Cardiac muscle cell (in vitro differentiated cells and primary cell): ENCODE measurements around the gene PRRG2. TPM values are rescaled to one million over a fixed set of nuclear protein-coding genes. Genes with fewer than 3 reads are reported as not detected.
A peak's percentile ranks its signal among the peaks of the same experiment; 100 is the strongest.

Experiments
- DNase-seq, 2 donors: peaks; one replicate each; pipeline versions ENCODE4 v3.0.0 to v3.0.0-alpha.2; 2010 to 2017; ENCODE audit warnings: low read depth in 1 of 2, low spot score in 1 of 2
- H3K27ac ChIP-seq: fragments of 200-600 bp; sonication (generic); 2 replicates; pipeline ENCODE4 v1.5.1; 2016
- H3K27me3 ChIP-seq: fragments of 200-600 bp; sonication (generic); 2 replicates; pipeline ENCODE4 v1.6.0; 2016; ENCODE audit warnings: control low read depth
- H3K36me3 ChIP-seq: fragments of 200-600 bp; sonication (generic); 2 replicates; pipeline ENCODE4 v1.5.1; 2016; ENCODE audit warnings: control low read depth
- H3K4me1 ChIP-seq: fragments of 200-600 bp; sonication (generic); 2 replicates; pipeline ENCODE4 v1.8.1; 2017; ENCODE audit warnings: low read depth, mild to moderate bottlenecking, mixed run types
- H3K4me3 ChIP-seq: fragments of 200-600 bp; sonication (generic); 2 replicates; pipeline ENCODE4 v1.5.1; 2016; ENCODE audit warnings: mild to moderate bottlenecking
- H3K9me3 ChIP-seq: fragments of 200-600 bp; sonication (generic); 2 replicates; pipeline ENCODE4 v1.5.1; 2017; ENCODE audit warnings: low read depth, mild to moderate bottlenecking, control low read depth
- CTCF ChIP-seq: IDR thresholded peaks from 2 replicates; pipeline ENCODE4 v1.5.1; 2012; ENCODE audit warnings: low read depth, mild to moderate bottlenecking, low read length
- polyA plus RNA-seq: library from polyadenylated mRNA; unstranded; fragments of >200 nt; fragmentation: Nextera tagmentation; extraction: Ambion mirVana; gene quantifications from 2 replicates; pipeline ENCODE4 v1.2.1, GENCODE V29; 2016
- total RNA-seq: library from RNA; depleted of rRNA; stranded (reverse); fragments of >200 nt; gene quantifications from 2 replicates; pipeline ENCODE4 v1.2.3, GENCODE V29; 2016

The PRRG2 gene
- total and polyA plus RNA-seq, 2 experiments from 2014 or later, result 0.10 to 8.2 TPM

GRCh38 chr19:49583239-49583638, 2.1 kb downstream of the PRRG2 start:
- no peaks in the 10 kb centered on the region for H3K36me3 ChIP-seq
- TF ChIP-seq CTCF, result no peak

GRCh38 chr19:49585023-49585422, 3.9 kb downstream of the PRRG2 start:
- Histone ChIP-seq H3K9me3 (no peaks in the 10 kb centered on the region), H3K27me3 (no peaks in the 10 kb centered on the region), H3K27ac (peak overlapping the region; percentile 23), H3K36me3 (no peaks in the 10 kb centered on the region), H3K4me1 (peaks cover 5% of the 10 kb centered on the region), H3K4me3 (no peak overlapping the region)
- DNase-seq, result peak in 1 of 2 donors; percentile 42
- no peak for TF ChIP-seq CTCF

More at GRCh38 chr19:49583239-49583638, 2.1 kb downstream of the PRRG2 start:
- Histone ChIP-seq H3K27ac (peak overlapping the region; percentile 23), H3K4me3 (no peak overlapping the region), H3K9me3 (no peaks in the 10 kb centered on the region), H3K27me3 (no peaks in the 10 kb centered on the region), H3K4me1 (peaks cover 10% of the 10 kb centered on the region)
- DNase-seq, result no peak

- DNase-seq, result no peak
- no peak overlapping the region for H3K4me3 ChIP-seq
- no peaks in the 10 kb centered on the region for H3K9me3 ChIP-seq
- no peaks in the 10 kb centered on the region for H3K36me3 ChIP-seq
- peaks cover 5% of the 10 kb centered on the region for H3K4me1 ChIP-seq
- no peaks in the 10 kb centered on the region for H3K27me3 ChIP-seq
- no peak for TF ChIP-seq CTCF
- H3K27ac ChIP-seq, result no peak overlapping the region
These were observed 6.1 kb downstream of the PRRG2 start for GRCh38 chr19:49587227-49587626.

- no peaks in the 10 kb centered on the region for H3K9me3 ChIP-seq
- H3K27ac ChIP-seq, result peak overlapping the region; percentile 31
- no peak for DNase-seq
- no peak overlapping the region for H3K4me3 ChIP-seq
- H3K36me3 ChIP-seq, result no peaks in the 10 kb centered on the region
- no peak for TF ChIP-seq CTCF
- no peaks in the 10 kb centered on the region for H3K27me3 ChIP-seq
- peaks cover 14% of the 10 kb centered on the region for H3K4me1 ChIP-seq
These were observed 7.4 kb downstream of the PRRG2 start for GRCh38 chr19:49588365-49589122.

GRCh38 chr19:49589502-49589905, 8.4 kb downstream of the PRRG2 start:
- no peak for TF ChIP-seq CTCF
- Histone ChIP-seq H3K27ac (peak overlapping the region; percentile 47), H3K4me3 (no peak overlapping the region)

More at GRCh38 chr19:49589502-49589905, 8.4 kb downstream of the PRRG2 start:
- H3K27me3 ChIP-seq, result no peaks in the 10 kb centered on the region
- peaks cover 20% of the 10 kb centered on the region for H3K4me1 ChIP-seq
- no peak for DNase-seq
- no peaks in the 10 kb centered on the region for H3K9me3 ChIP-seq
- peaks cover 5% of the 10 kb centered on the region for H3K36me3 ChIP-seq
